HepG2 (cell line): ENCODE data around the gene UBE3B. TPM values are rescaled to one million over a fixed set of nuclear protein-coding genes. Genes with fewer than 3 reads are reported as not detected.

ENCODE experiments used
- ATAC-seq: fragments of 200-7000 bp; cut with Tn5 transposase; 3 replicates; pipeline ENCODE4 v1.9.1; 2020; ENCODE audit warnings: mild to moderate bottlenecking, moderate library complexity
- BruUV-seq: library from RNA; stranded (reverse); fragments of 400-500 nt; replicated peaks from 2 replicates; lab custom pipeline; 2021; lab: Mats Ljungman, UMichigan
- CTCF ChIA-PET: fragments of 300-600 bp; formaldehyde crosslinking; extraction: SDS; loops from one replicate; lab custom pipeline; 2021; ENCODE audit warnings: low total read pairs, inconsistent platforms, low intra/inter-chr PET ratio; lab: Yijun Ruan, JAX
- POLR2A ChIA-PET: fragments of 350-600 bp; sonication (Branson Sonifier 250); formaldehyde crosslinking; loops from one replicate; lab custom pipeline; 2020; ENCODE audit warnings: antibody characterized with exemption, inconsistent platforms; lab: Yijun Ruan, JAX
- DNase-seq: peaks from one replicate; pipeline ENCODE4 v3.0.0-alpha.2; 2015; ENCODE audit warnings: low spot score
- FAIRE-seq: peaks from 3 replicates; lab custom pipeline; 2011; peaks lifted over from hg19 to GRCh38; lab: Jason Lieb, UNC
- H2AFZ ChIP-seq: one replicate; pipeline ENCODE4 v1.6.1; 2011; ENCODE audit warnings: low read length, inconsistent platforms
- H3K27ac ChIP-seq: fragments of 300-600 bp; 3 replicates; pipeline ENCODE4 v1.8.0; 2011; ENCODE audit warnings: mixed run types, mild to moderate bottlenecking, mixed read lengths, low read length, inconsistent platforms; ENCODE audit not compliant: insufficient read depth; ENCODE audit errors: extremely low read length
- H3K27me3 ChIP-seq, 2 experiments: fragments of 200-600 bp in 1 of 2; 2 replicates in 1 of 2; 3 replicates in 1 of 2; pipeline versions ENCODE4 v1.6.0 to v1.8.0; 2011; ENCODE audit warnings: low read length in 2 of 2, mild to moderate bottlenecking in 2 of 2, moderate library complexity in 2 of 2, inconsistent platforms in 1 of 2; ENCODE audit not compliant: insufficient read depth in 2 of 2, control insufficient read depth in 1 of 2
- H3K36me3 ChIP-seq, 2 experiments: fragments of 200-600 bp in 1 of 2; replicated peaks in 1 of 2; 2 replicates in 1 of 2; 3 replicates in 1 of 2; pipeline versions ENCODE4 v1.5.1 to v1.8.0; 2011; ENCODE audit warnings: low read length in 2 of 2, inconsistent platforms in 1 of 2; ENCODE audit not compliant: insufficient read depth in 2 of 2, control insufficient read depth in 1 of 2
- H3K4me1 ChIP-seq: 2 replicates; pipeline ENCODE4 v1.5.1; 2012; ENCODE audit warnings: low read length, inconsistent platforms; ENCODE audit not compliant: insufficient read depth
- H3K4me2 ChIP-seq: 2 replicates; pipeline ENCODE4 v1.6.0; 2011; ENCODE audit warnings: low read depth, low read length, inconsistent platforms
- H3K4me3 ChIP-seq, 3 experiments: fragments of 200-600 bp in 1 of 3; sonication (generic), shearing (Covaris generic) in 1 of 3; replicated peaks in 1 of 3; 2 replicates each; pipeline ENCODE4 v1.5.1; 2011 to 2016; ENCODE audit warnings: low read length in 3 of 3, inconsistent platforms in 2 of 3, low read depth in 2 of 3, mild to moderate bottlenecking in 2 of 3, control low read depth in 1 of 3, mixed read lengths in 1 of 3; ENCODE audit not compliant: insufficient read depth in 1 of 3
- H3K79me2 ChIP-seq: one replicate; pipeline ENCODE4 v1.6.1; 2011; ENCODE audit warnings: low read length, inconsistent platforms; ENCODE audit not compliant: insufficient read depth
- H3K9ac ChIP-seq: 2 replicates; pipeline ENCODE4 v1.6.0; 2011; ENCODE audit warnings: mild to moderate bottlenecking, low read depth, low read length, inconsistent platforms; ENCODE audit not compliant: insufficient read depth
- H3K9me3 ChIP-seq: 2 replicates; pipeline ENCODE4 v1.5.1; 2012; ENCODE audit warnings: mild to moderate bottlenecking, low read length
- H4K20me1 ChIP-seq: 2 replicates; pipeline ENCODE4 v1.6.0; 2011; ENCODE audit warnings: inconsistent platforms, mild to moderate bottlenecking, low read length, moderate library complexity; ENCODE audit not compliant: insufficient read depth
- AHR ChIP-seq: IDR thresholded peaks from 2 replicates; pipeline ENCODE4 v1.6.1; 2018; ENCODE audit warnings: missing genetic modification reagents, missing compliant biosample characterization
- BRD4 ChIP-seq: sonication (generic); formaldehyde crosslinking; IDR thresholded peaks from 2 replicates; pipeline ENCODE4 v1.4.0; 2020; ENCODE audit warnings: missing genetic modification reagents
- POGZ ChIP-seq: sonication (generic); formaldehyde crosslinking; IDR thresholded peaks from 2 replicates; pipeline ENCODE4 v1.4.0; 2020; ENCODE audit warnings: mild to moderate bottlenecking, missing genetic modification reagents
- POLR2G ChIP-seq: fragments of 200-400 bp; formaldehyde crosslinking; IDR thresholded peaks from 2 replicates; pipeline ENCODE4 v1.6.1; 2018; ENCODE audit warnings: mild to moderate bottlenecking, low read depth, low read length, moderate library complexity
- SSRP1 ChIP-seq: IDR thresholded peaks from 2 replicates; pipeline ENCODE4 v1.6.1; 2016; ENCODE audit warnings: control low read depth
- ZNF335 ChIP-seq: sonication (generic); formaldehyde crosslinking; IDR thresholded peaks from 2 replicates; pipeline ENCODE4 v1.4.0; 2020; ENCODE audit warnings: missing genetic modification reagents
- ZNF577 ChIP-seq: sonication (generic); formaldehyde crosslinking; IDR thresholded peaks from 2 replicates; pipeline ENCODE4 v1.4.0; 2020; ENCODE audit warnings: mild to moderate bottlenecking, low read depth, missing genetic modification reagents, borderline replicate concordance
- WGBS: methylation state at CpG from one replicate; pipeline ENCODE4 v1.1.6; 2017; ENCODE audit warnings: low lambda C conversion rate; 5-methylcytosine and 5-hydroxymethylcytosine counted together
- in situ Hi-C: cut with HindIII; loops from 2 replicates; pipeline ENCODE4 v1.10.0; 2017; ENCODE audit warnings: low pct_unique_long_range_greater_than_20kb; ENCODE audit not compliant: extremely low pct_ligation_motif_present
- intact Hi-C: fragments of 100-400 bp; cut with micrococcal nuclease; formaldehyde crosslinking; loops from one replicate; pipeline ENCODE4 v1.10.0; 2022; ENCODE audit not compliant: unreplicated experiment
- polyA plus RNA-seq, 8 experiments: library from polyadenylated mRNA; depleted of rRNA in 3 of 8; stranded (reverse) in 7 of 8; unstranded in 1 of 8; fragments of >200 nt; fragmentation: Illumina TruSeq in 4 of 8; extraction: Trizol in 4 of 8; gene quantifications; 2 replicates each; pipeline versions ENCODE4 v1.2.1 to v1.2.3, GENCODE V29; 2011 to 2016; ENCODE audit warnings: low read depth in 4 of 8, missing spikeins in 1 of 8, mixed read lengths in 1 of 8; ENCODE audit not compliant: insufficient read depth in 1 of 8
- total RNA-seq, 5 experiments: library from RNA; depleted of rRNA; stranded (reverse); fragments of >200 nt; fragmentation: Illumina TruSeq; extraction: Trizol; gene quantifications; 2 replicates each; pipeline ENCODE4 v1.2.3, GENCODE V29; 2016; ENCODE audit warnings: low read depth in 1 of 5
- TF ChIP-seq, protein P1 (sequence below): sonication (generic); formaldehyde crosslinking; IDR thresholded peaks from 2 replicates; pipeline ENCODE4 v1.5.0; 2020; ENCODE audit warnings: missing genetic modification reagents
- TF ChIP-seq, protein P2 (sequence below): sonication (generic); formaldehyde crosslinking; IDR thresholded peaks from 2 replicates; pipeline ENCODE4 v1.9.0; 2021; ENCODE audit warnings: missing genetic modification reagents, borderline replicate concordance
- TF ChIP-seq, protein P3 (sequence below): sonication (generic); formaldehyde crosslinking; IDR thresholded peaks from 2 replicates; pipeline ENCODE4 v1.9.0; 2021; ENCODE audit warnings: missing genetic modification reagents, mild to moderate bottlenecking, borderline replicate concordance

The UBE3B gene
- total and polyA plus RNA-seq, 2 of the 13 experiments (the other 11 are each of a cell fraction or from before 2014, with no cell fraction given), result 22.7 to 25.3 TPM

DNA sequence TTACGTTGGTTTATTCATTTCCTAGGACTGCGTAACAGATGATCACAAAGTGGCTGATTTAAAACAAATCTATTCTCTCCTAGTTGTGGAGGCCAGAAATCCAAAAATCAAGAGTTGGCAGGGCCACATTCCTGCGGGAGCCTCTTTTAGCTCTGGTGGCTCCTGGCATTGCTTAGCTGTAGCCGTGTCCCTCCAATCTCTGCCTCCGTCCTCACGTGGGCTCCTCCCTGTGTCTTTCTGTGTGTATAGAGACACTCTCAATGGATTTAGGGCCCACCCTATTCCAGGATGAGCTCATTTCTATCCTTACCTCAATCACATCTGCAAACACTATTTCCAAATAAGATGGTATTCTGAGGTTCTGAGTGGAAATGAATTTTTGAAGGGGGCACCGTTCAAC is 42.9 kb upstream of the UBE3B start:
- intact Hi-C loops, result no loop called here
- no TSS peak for BruUV-seq
- 39% methylated on average over 7 of the region's 7 CpGs for WGBS

More for the DNA sequence above, 42.9 kb upstream of the UBE3B start:
- no peaks in the 10 kb centered on the region for H3K36me3 ChIP-seq
- peaks cover 22% of the 10 kb centered on the region for H3K4me1 ChIP-seq
- ChIA-PET POLR2A (no interaction called here), CTCF (no interaction called here)
- no peak overlapping the region for H3K27ac ChIP-seq
- H3K27me3 ChIP-seq, result peaks cover 0 to 4% of the 10 kb centered on the region in 2 experiments; a peak in 1 of 5 replicates
- no peak overlapping the region for H2AFZ ChIP-seq
- H3K9ac ChIP-seq, result no peak overlapping the region
- H3K4me3 ChIP-seq, result no peak overlapping the region
- no peak for ATAC-seq
- no peak overlapping the region for H3K4me2 ChIP-seq
- H3K79me2 ChIP-seq, result no peaks in the 10 kb centered on the region
- FAIRE-seq, result no peak
- no peaks in the 10 kb centered on the region for H3K9me3 ChIP-seq
- DNase-seq, result no peak
- TF ChIP-seq, protein P1, sequence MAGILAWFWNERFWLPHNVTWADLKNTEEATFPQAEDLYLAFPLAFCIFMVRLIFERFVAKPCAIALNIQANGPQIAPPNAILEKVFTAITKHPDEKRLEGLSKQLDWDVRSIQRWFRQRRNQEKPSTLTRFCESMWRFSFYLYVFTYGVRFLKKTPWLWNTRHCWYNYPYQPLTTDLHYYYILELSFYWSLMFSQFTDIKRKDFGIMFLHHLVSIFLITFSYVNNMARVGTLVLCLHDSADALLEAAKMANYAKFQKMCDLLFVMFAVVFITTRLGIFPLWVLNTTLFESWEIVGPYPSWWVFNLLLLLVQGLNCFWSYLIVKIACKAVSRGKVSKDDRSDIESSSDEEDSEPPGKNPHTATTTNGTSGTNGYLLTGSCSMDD (CRISPR knock-in tag), result no peak
- TF ChIP-seq, protein P2, sequence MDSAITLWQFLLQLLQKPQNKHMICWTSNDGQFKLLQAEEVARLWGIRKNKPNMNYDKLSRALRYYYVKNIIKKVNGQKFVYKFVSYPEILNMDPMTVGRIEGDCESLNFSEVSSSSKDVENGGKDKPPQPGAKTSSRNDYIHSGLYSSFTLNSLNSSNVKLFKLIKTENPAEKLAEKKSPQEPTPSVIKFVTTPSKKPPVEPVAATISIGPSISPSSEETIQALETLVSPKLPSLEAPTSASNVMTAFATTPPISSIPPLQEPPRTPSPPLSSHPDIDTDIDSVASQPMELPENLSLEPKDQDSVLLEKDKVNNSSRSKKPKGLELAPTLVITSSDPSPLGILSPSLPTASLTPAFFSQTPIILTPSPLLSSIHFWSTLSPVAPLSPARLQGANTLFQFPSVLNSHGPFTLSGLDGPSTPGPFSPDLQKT, result no peak
- TF ChIP-seq, protein P3, sequence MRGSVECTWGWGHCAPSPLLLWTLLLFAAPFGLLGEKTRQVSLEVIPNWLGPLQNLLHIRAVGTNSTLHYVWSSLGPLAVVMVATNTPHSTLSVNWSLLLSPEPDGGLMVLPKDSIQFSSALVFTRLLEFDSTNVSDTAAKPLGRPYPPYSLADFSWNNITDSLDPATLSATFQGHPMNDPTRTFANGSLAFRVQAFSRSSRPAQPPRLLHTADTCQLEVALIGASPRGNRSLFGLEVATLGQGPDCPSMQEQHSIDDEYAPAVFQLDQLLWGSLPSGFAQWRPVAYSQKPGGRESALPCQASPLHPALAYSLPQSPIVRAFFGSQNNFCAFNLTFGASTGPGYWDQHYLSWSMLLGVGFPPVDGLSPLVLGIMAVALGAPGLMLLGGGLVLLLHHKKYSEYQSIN (CRISPR knock-in tag), result no peak
- TF ChIP-seq POLR2G, result no peak
- TF ChIP-seq SSRP1, result no peak
- no peak for TF ChIP-seq AHR
- TF ChIP-seq ZNF335 (CRISPR knock-in tag), result no peak
- no peak for TF ChIP-seq POGZ (CRISPR knock-in tag)
- TF ChIP-seq ZNF577 (CRISPR knock-in tag), result no peak
- no peak for TF ChIP-seq BRD4 (CRISPR knock-in tag)
- no peaks in the 10 kb centered on the region for H4K20me1 ChIP-seq
- in situ Hi-C loops, result no loop called here
